Stimulated activated CD8-positive, alpha-beta memory T cell treated with anti-CD3 and anti-CD28 coated beads, Interleukin-4, amount 100 ng/mL, for 4 hours (primary cell): ENCODE results near the gene RHCG.
"Not testable (repeated sequence)": the region's sequence is repeated elsewhere in the genome, so short reads cannot be mapped to it uniquely, and the experiment has no call there.

Experiments used
- DNase-seq, 2 donors: peaks; one replicate each; pipeline ENCODE4 v3.0.0-alpha.2; 2020; ENCODE audit warnings: low read depth in 2 of 2, low spot score in 1 of 2

Gene RHCG

DNA sequence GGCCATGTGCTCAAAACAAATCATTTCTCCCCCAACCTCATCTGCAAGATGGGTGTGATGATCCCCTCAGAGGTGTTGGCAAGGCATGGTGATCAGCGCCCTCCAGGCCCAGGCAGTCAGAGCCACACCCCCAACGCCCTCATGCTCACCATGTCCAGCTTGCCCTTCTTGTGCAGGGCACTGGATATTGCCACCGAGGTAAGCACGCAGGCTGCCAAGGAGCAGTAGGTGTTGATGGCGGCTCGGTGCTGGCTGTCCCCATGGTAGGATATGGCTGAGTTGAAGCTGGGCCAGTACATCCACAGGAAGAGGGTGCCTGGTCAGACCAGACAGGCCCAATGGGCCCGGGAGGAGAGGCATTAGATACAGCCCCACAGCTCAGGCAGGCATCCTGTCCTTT is 17.2 kb downstream of the RHCG start:
- DNase-seq, result no peak

DNA sequence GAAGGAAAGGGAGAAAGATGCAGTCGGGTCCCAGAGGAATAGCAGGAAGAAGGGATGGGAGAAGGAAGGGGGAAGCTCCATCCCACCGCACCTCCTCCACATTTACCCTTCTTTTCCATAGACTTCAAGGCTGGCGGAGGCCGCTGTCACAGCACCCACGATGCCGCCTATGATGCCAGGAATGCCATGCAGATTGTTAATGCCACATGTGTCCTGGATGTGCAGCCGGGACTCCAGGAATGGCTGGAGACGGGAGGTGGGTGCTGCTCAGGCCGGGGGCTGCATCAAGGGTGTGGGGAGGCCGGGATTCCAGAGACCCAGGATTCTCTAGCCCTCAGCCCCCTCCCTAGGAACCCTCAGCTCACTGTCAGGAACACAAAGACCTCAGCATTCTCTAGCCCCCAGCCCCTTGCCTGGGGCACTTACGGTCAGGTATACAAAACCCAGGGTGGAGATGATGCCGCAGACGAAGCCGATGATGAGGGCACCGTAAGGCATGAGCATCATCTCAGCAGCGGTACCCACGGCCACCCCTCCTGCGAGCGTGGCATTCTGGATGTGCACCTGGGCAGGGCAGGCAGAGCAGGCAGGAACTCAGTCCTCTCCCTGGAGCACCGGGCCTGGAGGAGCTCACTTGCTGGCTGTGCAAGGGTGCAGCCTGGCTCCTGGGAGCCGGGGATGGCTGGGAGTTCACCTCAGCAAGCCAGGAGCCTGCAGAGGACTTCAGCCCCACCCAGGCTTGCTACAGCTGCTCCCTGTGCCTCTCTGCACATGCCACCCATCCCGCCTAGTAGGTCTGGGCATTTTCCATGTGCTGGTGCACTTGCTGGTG is 18.8 kb downstream of the RHCG start:
- DNase-seq, result no peak

DNA sequence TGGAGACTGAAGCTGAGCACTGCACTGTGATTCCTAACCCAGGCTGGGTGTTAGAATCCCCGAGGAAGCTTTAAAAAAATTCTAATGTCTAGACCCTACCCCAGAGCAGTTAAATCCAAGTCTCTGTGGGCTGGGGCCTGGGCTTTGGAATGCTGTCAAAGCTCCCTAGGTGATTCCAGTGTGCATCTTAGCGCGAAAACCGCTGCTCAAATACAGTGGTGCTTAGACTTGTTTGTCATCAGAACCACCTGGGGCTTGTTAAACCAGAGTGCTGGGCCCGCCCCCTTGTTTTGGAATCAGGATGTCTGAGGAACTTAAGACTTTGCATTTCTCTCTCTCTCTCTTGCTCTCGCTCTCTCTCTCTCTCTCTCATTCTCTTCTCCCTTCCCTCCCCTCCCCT is 20.7 kb downstream of the RHCG start:
- no peak for DNase-seq

DNA sequence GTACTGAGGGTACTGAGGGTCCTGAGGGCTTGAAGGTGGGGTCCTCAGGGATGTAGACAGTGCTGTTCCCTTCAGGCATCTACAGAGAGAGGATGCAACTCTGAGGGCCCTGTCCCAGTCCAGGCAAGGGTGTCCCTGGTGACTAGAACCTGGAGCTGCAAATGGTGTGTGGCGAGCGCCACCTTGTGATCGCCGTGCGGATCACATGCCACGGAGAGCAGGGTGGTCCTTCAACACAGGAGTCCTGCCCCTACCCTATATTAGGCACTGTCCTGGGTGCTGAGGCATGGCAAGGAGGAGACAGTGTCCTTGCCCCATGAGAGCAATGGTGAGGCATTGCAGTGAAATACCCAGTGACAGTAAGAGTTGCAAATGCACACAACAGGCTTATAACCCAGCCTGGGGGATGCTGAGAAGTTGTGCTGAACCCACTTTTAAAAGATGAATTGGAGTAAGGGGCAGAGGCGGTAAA is 23.6 kb downstream of the RHCG start:
- no peak for DNase-seq

DNA sequence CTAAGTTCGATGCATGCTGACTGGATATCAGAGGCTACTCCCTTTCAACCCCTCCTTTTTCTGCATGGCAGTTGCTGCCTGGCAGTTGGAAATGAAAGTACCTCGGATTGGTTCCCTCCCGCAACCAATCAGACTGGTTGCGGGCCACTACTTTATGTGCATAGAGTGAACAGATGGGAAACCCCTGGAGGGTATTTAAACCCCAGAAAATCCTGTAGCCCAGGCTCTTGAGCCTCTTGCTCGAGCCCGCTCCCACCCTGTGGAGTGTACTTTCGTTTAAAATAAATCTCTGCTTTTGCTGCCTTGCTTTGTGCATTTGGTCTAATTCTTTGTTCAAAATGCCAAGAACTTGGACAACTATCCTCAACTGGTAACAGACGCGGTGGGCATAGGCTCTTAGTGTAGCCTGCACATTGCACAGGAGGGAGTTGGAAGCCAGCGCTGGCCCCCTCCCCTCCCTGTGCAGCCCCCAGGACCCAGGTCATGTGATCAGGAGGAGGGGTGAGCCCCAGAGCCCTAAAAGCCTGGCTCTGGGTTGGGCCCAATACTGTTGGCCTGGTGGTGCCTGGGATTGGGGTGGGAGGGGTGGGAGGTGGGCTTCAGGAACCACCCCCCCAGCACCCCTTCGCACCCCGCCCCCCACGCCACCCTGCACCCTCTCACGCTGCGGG is 26.8 kb downstream of the RHCG start:
- no peak for DNase-seq

DNA sequence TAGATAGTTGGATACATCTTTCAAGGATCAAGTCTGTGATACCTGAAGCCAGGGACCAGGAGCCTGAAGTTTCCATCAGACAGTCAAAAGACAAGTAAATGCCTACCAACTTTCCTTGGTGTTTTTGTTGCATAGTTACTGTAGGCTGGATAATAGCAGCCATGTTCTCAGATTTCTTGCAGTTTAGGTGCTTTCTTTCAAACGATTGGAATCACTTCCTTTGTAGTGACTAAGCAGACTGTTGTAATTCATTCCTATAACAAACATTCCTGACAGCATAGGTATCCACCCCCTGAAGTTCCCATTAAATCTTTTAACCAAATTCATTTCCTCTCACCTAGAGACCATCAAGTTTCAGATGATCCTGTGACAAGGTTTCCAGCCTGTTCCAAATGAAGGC is 27.6 kb downstream of the RHCG start:
- not testable (repeated sequence) for DNase-seq

DNA sequence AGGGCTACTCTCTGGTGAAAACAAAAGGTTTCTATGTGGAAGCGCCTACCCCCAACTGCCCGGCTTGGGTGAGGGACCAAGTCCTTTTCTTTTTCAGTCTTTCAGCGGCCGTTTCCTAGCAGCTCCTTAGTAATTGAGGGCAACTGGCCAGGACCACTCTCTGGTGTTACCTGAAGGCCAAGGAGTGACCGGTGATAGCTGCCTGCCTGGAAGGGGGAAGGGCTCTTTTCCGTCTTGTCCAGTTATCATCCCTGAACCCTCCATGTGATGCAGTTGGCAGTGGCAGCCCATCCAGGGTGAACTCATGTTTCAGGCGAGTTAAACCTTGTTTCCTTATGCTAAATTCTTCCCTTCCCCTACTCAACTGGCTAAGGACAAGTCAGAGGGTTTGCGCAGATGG is 33.3 kb downstream of the RHCG start:
- DNase-seq, result no peak

DNA sequence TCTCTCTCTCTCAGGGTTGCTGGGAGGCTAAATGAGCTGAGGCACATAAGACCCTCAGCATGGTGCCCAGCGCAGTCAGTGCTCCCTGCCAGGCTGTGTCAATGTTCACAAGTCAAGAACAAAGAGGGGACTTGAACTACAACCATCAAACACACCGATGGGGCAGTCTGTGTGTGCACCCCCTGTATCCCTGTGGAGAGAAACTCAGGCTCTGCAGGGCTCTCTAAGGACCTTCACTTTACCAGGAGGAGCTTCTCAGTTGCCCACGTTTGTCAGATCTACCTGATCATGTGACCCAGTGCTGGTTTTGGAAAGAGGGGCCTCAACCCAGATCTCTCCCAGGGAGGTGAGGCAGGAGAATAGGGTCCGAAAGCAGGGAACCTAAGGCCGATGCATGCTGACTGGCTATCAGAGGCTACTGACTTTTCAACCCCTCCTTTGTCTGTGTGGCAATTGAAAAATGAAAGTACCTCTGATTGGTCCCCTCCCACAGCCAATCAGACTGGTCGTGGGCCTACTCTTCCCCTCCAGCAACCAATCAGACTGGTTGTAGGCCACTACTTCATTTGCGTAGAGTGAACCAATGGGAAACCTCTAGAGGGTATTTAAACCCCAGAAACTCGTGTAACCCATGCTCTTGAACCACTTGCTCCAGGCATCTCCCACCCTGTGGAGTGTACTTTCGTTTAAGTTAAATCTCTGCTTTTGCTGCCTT is 34.0 kb downstream of the RHCG start:
- no peak for DNase-seq

DNA sequence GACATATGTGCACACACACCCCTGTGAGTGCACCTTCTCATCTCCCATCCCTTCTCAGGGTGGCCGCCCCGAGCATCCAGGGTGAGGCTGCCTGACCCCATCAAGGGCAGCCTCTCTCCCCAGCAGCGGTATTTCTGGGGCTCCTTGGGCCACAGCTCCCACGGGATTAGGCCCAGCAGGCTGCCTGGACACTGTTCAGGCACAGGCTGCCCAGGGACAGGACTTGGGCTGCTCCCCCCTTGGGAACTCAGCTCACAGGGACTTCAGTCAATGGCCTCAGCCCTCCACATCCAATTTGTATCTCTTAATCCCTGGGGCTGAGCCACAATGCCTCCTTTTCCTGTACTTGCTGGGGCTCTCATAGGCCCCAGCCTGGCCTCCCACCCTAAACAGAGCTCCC is 35.0 kb downstream of the RHCG start:
- no peak for DNase-seq

DNA sequence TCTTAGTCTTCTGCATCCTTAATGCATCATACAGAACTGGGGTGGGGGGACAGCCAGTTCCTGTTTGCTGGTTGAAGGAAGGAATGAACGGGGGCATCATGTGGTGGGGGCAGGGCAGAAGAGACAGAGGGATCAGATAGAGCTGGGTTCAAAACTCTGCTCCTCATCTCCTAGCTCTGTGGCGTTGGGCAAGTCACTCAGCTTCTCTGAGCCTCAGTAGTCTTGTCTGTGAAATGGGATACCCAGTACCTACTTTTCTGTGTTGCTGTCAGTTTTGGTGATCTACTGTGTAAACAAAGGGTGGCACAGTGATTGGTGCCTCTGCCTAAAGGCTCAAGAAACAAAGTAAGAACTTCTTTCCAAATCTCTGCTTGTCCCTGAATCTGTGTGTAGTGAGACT is 36.3 kb downstream of the RHCG start:
- no peak for DNase-seq

DNA sequence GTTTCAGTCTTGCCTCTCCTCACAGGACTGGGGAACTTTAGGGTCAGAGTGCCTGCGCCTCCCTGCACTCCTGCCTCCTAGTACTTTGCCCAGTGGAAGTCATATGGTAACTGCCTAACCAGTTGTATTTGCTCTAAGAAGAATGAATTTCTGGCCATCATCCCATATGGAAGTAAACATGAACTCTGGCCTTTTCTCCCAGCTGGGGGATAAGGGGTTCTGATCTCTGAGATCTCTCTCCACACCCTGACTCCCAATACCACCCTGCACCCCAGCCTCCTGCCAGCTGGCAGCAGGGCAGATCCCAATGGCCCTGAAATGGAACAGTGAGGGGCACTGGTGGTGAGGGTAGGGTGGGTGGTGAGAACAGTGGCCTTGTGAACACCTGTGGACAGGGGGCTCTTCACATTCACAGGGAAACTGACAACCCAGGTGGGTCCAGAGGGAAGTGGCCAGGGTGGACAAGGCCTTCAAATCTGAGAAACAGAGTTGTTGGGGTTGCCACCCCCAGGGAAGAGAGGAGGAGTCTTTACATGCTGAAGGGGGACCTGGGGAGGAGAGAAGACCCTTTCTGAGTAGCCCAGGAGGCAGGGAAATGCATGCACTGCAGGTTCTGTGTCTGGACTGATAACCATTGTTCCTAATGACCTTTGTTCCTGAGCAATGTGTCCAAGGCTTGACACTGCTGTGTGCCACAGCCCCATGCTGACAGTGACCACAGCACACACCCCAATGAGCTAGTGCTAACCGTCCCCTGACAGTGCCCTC is 36.9 kb downstream of the RHCG start:
- no peak for DNase-seq

DNA sequence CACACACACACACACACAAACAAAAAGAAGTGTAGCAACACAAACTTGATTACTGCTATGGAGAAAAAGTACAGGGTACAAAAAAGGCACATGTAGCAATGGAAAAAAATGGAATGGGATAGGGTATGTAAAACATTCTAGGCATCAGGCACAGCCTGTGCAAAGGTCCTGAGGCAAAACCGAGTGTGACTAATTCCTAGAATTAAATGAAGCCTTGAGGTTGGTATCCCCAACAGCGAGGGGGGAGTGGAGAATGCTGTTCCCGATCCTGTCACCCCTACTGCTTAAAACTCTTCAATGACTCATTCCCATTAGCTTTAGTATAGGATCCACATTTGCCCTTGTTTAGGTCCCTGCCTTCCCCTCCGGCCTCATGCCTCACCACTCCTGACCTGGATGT is 37.9 kb downstream of the RHCG start:
- no peak for DNase-seq

DNA sequence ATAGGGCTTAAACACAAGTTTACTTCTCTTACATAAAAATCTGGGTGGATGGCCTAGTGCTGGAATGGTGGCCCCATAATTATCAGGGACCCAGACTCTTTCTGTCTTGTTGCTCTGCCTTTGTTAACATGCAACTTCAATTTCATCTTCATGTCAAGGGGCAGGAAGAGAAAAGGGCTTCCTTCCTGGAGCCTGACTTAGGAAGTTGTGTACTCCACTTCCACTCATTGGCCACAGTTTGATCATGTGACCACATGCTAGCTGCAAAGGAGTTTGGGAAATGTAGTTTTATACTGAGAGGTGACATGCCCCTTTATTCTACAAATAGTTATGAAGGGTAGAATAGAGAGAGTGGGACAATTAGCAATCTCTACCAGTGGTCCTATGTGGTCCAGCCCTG is 39.3 kb downstream of the RHCG start:
- DNase-seq, result no peak

DNA sequence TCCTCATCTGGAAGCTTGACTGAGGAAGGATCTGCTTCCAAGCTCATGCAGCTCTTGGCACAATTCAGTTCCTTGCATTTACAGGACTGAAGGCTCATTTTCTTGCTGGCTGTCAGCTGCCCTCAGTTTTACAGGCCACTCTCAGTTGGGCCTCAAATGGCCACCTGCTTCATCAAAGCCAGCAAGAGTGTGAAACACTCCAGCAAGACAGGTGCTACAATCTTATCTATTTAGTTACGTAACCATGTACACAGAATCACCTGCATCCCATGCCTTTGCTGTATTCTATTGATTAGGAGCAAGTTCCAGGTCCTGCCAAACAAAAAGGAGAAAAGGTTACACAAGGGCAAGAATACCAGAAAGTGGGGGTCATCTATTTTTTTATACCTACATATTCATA is 40.8 kb downstream of the RHCG start:
- DNase-seq, result no peak

DNA sequence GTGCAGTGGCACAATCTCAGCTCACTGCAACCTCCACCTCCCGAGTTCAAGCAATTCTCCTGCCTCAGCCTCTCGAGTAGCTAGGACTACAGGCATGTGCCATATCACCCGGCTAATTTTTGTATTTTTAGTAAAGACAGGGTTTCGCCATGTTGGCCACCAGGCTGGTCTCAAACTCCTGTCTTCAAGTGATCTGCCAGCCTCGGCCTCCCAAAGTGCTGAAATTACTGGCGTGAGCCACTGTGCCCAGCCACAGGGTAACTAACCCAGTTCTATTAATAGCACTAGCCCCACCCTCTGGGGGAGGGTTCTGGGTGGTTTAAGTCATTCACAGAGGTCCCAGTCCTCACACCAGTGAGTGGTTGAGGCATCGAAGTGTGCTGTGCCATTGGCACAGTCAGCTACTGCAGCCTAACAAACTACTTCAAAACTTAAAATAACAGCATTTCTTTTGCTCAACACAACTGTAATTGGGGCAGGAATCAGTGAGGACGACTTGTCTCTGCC is 44.0 kb downstream of the RHCG start:
- DNase-seq, result no peak

DNA sequence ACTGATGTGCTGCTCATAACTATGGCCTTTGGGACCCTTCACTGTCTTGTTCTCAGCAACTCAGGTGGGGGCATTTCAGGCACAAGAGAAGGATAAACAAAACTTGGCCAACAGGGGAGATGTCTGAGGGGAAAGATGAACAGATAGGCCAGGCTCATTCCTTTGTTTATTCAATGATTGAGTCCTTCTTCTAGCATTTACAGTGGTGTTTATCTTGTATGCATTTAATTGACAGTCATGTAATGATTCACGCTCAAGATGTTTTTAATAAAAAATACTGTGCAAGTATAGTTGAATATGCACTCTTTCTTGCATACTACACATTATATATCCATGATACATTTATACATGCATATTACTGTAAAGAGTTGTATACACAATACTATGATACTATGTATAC is 44.5 kb downstream of the RHCG start:
- no peak for DNase-seq

DNA sequence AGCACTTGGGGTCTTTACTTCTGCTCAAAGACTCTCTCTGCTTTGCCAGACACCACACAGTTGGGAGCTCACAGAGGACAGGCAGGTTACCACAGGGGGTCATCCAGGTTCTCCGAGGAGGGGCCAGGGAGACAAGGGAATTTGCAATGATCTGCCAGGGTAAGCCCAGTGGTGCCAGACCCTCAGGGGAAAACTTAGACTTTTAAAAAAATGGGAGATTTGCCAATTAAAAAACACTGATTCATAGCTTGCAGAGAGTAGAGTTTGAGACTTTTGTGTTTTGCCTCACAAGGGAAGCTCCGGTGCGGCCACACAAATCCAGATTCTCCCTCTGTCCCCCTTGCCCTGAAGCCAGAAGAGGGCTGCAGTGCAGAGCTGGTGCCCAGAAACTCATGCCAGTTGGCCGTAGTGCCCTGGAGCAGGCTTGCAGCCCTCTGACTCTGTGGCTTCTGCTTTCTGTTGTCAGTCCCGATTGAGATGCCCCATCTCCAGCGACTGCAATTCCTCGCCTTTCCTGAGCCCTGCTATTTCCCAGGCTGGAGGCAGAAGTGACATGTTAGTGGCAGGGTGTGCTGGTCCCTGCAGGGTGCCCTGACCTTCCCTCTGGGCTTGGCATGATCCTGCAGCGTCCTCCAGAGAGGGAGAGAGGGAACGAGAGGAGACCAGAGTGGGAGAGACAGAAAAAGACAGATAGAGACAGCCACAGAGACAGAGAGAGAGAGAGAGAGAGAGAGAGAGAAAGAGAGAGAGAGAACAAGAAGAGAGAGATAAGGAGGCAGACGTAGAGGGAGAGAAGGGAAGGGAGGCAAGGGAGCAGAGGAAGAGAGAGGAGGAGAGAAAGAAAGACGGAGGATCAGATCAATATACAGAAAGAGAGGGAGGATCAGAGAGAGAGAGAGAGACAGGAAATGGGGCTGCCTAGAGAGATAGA is 46.0 kb downstream of the RHCG start:
- no peak for DNase-seq

DNA sequence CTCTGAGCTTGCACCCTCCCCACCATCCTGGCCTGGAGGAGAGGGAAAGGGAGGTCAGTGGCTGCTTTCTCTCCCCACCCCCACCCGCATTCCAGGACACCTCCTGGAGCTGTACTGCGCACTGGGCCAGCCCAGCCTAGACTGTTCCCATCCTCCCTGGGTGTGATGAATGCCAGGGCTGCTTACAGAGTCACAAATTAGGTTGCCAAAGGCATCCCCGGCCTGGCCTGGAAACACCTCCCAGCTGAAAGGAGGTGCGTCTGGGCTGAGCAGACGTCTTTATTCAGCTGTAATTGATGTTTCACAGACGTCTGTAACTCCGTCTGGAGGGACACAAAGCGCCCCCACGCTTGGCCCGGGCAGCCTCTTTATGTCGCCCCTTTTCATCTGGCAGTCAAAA is 47.6 kb downstream of the RHCG start:
- no peak for DNase-seq

DNA sequence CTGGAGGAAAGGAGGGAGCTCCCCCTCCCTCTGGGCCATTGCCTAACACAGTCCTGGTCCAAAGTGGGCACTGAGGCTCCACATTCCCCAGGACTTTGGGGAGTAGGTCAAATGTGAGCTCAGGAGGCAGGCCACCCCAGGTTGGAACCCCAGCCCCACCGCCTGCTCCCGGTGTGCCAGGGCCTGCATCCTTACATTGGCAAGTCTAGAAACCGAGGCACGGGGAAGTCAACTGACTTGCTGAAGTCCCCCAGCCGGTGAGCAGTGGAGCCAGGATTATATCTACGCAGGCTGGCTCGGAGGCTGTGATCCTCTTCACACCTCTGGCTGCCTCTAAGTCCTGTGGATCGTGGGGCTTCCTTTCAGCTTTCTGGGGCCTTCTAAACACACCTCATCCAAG is 48.7 kb downstream of the RHCG start:
- DNase-seq, result no peak

DNA sequence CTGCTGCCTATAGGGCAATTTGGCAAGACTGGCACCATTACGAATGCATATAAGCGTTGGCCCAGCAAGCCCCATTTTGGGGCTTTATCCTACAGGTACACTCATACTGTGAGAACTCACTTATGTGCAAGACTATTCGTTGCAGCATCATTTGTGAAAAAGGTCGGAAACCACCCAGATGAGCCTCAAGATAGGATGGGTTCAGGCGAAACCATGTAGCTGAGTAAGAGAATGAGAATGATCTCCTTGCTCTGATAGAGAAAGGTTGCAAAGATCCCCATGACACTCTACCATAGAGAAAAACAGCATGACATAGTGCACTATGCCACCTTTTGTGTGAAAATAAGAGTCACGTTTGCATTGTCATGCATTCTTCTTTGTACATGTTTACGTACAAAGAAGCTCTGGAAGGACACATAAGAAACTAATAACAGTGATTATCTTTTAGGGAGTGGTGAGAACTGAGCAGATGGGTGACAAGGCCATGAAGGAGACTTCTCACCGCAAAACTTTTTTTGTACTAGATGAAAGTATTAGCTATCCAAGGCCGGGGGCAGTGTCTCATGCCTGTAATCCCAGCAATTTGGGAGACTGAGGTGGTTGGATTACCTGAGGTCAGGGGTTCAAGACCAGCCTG is 50.0 kb downstream of the RHCG start:
- no peak for DNase-seq
